ENCODE data around the gene TMEM250. TPM values are rescaled to one million over a fixed set of nuclear protein-coding genes. Genes with fewer than 3 reads are reported as not detected.

The TMEM250 gene
- total and polyA plus RNA-seq, 2 experiments from 2014 or later: 25.6 to 29.3 TPM

DNA sequence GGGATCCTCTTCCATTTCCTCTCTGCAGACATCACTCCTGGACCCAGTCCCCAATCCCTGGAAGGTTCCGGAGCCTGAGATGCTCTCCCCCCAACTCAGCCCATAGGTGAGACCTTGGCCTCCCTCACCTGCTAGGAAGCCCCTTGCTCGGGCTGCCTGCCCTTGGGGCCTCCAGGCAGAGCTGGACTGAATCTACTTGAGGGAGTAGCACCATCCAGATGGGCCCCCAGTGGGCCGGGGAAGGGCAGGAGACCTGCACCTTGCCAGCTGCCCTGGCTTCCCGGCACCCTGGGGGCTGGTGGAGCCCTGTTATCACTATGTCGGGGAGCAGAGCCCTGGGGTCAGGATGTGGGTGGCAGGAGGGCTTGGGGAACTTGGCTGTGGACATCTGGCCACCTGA lies 26.9 kb upstream of the TMEM250 start:
- H3K9me3 ChIP-seq (ENCODE audit: low read depth): no peaks in the 10 kb centered on the region
- H3K27me3 ChIP-seq: no peaks in the 10 kb centered on the region
- H3K4me1 ChIP-seq (ENCODE audit: low read depth): no peaks in the 10 kb centered on the region
- TF ChIP-seq, protein P1, sequence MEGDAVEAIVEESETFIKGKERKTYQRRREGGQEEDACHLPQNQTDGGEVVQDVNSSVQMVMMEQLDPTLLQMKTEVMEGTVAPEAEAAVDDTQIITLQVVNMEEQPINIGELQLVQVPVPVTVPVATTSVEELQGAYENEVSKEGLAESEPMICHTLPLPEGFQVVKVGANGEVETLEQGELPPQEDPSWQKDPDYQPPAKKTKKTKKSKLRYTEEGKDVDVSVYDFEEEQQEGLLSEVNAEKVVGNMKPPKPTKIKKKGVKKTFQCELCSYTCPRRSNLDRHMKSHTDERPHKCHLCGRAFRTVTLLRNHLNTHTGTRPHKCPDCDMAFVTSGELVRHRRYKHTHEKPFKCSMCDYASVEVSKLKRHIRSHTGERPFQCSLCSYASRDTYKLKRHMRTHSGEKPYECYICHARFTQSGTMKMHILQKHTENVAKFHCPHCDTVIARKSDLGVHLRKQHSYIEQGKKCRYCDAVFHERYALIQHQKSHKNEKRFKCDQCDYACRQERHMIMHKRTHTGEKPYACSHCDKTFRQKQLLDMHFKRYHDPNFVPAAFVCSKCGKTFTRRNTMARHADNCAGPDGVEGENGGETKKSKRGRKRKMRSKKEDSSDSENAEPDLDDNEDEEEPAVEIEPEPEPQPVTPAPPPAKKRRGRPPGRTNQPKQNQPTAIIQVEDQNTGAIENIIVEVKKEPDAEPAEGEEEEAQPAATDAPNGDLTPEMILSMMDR (IDR thresholded peaks at IDR 0.05; ENCODE audit: low read depth, low read length): no peak
- no peak for DNase-seq (ENCODE audit: low read depth in 1 of 2, low spot score in 1 of 2)
- H3K27ac ChIP-seq: no peak overlapping the region
- H3K36me3 ChIP-seq: no peaks in the 10 kb centered on the region
- no peak overlapping the region for H3K4me3 ChIP-seq

DNA sequence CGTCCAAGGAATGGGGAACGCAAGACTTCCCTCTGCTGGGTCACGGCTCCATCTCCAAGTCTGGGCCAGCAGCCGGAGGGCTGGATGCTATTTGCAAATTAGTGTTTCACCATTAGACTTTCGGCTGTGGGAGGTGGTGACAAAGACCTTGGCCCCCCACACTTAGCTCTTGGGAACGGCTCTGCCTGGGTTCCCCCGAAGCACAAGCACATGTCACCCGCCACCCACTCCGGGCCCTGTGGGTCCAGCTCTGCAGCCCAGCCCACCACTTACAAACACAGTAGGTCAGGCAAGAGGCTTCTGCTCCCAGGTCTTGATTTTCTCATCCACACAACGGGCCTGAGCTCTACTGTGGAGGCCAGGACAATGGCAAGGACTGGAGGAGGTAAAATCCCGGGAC lies 25.8 kb upstream of the TMEM250 start:
- TF ChIP-seq, protein P1 (IDR thresholded peaks at IDR 0.05; ENCODE audit: low read depth, low read length): no peak
- Histone ChIP-seq H3K4me1 (ENCODE audit: low read depth) (no peaks in the 10 kb centered on the region), H3K27me3 (no peaks in the 10 kb centered on the region), H3K27ac (no peak overlapping the region), H3K4me3 (no peak overlapping the region), H3K36me3 (no peaks in the 10 kb centered on the region), H3K9me3 (ENCODE audit: low read depth) (no peaks in the 10 kb centered on the region)
- no peak for DNase-seq (ENCODE audit: low read depth in 1 of 2, low spot score in 1 of 2)

DNA sequence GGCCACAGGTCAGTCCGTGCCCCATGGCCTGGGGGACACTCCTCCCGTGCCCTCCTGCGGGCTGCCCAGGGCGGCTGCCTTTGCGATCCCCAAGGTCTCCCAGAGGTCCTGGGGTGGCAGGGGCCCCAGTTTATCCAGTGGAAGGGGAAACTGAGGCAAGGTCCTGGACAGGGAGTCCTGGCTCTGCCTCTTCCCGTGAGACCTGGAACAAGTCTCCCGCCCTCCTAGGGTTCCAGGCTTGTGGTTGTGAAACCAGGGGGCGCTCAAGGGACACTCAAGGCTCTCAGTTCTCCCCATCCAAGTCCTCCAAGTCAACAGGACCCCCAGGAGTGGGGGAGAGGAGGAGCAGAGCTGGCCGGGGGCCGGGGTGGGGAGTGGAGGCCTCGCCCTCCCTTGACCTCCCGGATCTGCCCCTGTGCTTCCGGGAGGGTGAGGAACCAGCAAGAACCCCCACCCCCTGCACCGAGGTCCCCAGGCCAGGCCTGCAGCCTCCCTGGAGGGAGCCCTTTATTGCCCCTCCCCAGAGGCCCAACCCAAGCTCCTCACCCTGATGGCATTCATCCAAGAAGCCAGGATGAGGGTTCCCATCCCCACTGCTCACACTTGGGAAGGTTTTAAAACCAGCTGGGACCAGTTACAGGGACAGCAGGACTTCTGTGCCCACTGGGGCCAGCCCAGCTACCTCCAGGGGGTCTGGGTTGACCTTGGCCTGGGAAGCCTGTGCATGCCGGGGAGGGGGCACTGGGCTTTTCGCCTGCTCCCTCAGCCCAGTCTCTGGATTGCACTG lies 24.7 kb upstream of the TMEM250 start:
- TF ChIP-seq, protein P1 (IDR thresholded peaks at IDR 0.05; ENCODE audit: low read depth, low read length): peak; percentile 45
- Histone ChIP-seq H3K4me1 (ENCODE audit: low read depth) (no peaks in the 10 kb centered on the region), H3K9me3 (ENCODE audit: low read depth) (no peaks in the 10 kb centered on the region), H3K4me3 (no peak overlapping the region), H3K27me3 (no peaks in the 10 kb centered on the region), H3K36me3 (no peaks in the 10 kb centered on the region), H3K27ac (no peak overlapping the region)
- peak; percentile 33 to 59 for DNase-seq (ENCODE audit: low read depth in 1 of 2, low spot score in 1 of 2)

DNA sequence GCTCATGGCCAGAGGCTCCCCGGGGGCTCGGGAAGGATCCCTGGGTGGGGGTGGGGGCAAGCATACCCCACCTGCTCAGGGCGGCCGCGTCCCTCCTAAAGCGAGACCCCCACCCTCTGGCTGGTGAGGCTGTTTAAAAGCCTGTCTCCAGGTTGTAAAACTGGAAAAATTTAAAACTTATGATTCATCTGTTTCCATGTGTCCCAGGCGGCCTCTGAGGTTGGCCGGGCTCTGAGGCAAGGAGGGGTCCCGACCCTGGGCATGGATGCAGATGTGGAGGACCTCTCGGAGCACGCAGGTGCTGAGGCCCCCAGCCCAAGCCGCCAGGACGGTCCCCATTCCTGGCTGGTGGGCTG lies 24.2 kb upstream of the TMEM250 start:
- Histone ChIP-seq H3K4me3 (no peak overlapping the region), H3K9me3 (ENCODE audit: low read depth) (no peaks in the 10 kb centered on the region), H3K27ac (no peak overlapping the region), H3K4me1 (ENCODE audit: low read depth) (no peaks in the 10 kb centered on the region), H3K27me3 (no peaks in the 10 kb centered on the region), H3K36me3 (no peaks in the 10 kb centered on the region)
- DNase-seq (ENCODE audit: low read depth in 1 of 2, low spot score in 1 of 2): no peak
- TF ChIP-seq, protein P1 (IDR thresholded peaks at IDR 0.05; ENCODE audit: low read depth, low read length): no peak

DNA sequence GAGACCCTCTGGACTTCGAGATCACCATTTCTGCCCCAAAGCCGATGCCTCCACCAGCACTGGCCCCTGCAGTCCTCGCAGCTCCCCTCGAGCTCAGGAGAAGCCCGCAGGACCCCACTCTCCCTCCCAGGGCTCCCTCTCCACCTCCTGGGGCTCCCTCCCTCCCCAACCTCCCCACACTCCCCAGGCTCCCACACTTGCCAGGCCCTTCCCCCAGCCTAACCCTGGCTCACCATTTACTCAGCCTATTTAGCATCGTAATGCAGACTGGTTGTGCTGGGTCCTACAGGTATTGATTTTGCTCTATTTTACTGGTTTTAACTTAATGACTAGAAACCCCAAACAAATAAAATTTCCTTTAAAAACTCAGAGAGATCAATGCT lies 23.7 kb upstream of the TMEM250 start:
- H3K36me3 ChIP-seq: no peaks in the 10 kb centered on the region
- H3K27me3 ChIP-seq: no peaks in the 10 kb centered on the region
- no peak overlapping the region for H3K4me3 ChIP-seq
- TF ChIP-seq, protein P1 (IDR thresholded peaks at IDR 0.05; ENCODE audit: low read depth, low read length): no peak
- no peak overlapping the region for H3K27ac ChIP-seq
- no peak for DNase-seq (ENCODE audit: low read depth in 1 of 2, low spot score in 1 of 2)
- no peaks in the 10 kb centered on the region for H3K9me3 ChIP-seq (ENCODE audit: low read depth)
- no peaks in the 10 kb centered on the region for H3K4me1 ChIP-seq (ENCODE audit: low read depth)

Measured in cardiac muscle cell (in vitro differentiated cells and primary cell).